Activated naive CD4-positive, alpha-beta T cell treated with anti-CD3 and anti-CD28 coated beads, Interleukin-2, amount 50 U/mL, for 24 hours (primary cell): ENCODE measurements around the gene FCER1A.
"Not testable (repeated sequence)": the region's sequence is repeated elsewhere in the genome, so short reads cannot be mapped to it uniquely, and the experiment has no call there.

Source experiments
- H3K27ac Mint-ChIP-seq: one replicate; pipeline ENCODE4 v1.8.0; 2021; ENCODE audit warnings: mild to moderate bottlenecking, mixed read lengths
- H3K27me3 Mint-ChIP-seq: one replicate; pipeline ENCODE4 v1.8.0; 2021; ENCODE audit warnings: mixed read lengths
- H3K36me3 Mint-ChIP-seq: one replicate; pipeline ENCODE4 v1.8.0; 2021; ENCODE audit warnings: mixed read lengths
- H3K4me1 Mint-ChIP-seq: one replicate; pipeline ENCODE4 v1.8.0; 2021; ENCODE audit warnings: mixed read lengths
- H3K4me3 Mint-ChIP-seq: one replicate; pipeline ENCODE4 v1.8.0; 2021; ENCODE audit warnings: mild to moderate bottlenecking, mixed read lengths
- H3K9me3 Mint-ChIP-seq: one replicate; pipeline ENCODE4 v1.8.0; 2021; ENCODE audit warnings: mixed read lengths

The FCER1A gene

DNA sequence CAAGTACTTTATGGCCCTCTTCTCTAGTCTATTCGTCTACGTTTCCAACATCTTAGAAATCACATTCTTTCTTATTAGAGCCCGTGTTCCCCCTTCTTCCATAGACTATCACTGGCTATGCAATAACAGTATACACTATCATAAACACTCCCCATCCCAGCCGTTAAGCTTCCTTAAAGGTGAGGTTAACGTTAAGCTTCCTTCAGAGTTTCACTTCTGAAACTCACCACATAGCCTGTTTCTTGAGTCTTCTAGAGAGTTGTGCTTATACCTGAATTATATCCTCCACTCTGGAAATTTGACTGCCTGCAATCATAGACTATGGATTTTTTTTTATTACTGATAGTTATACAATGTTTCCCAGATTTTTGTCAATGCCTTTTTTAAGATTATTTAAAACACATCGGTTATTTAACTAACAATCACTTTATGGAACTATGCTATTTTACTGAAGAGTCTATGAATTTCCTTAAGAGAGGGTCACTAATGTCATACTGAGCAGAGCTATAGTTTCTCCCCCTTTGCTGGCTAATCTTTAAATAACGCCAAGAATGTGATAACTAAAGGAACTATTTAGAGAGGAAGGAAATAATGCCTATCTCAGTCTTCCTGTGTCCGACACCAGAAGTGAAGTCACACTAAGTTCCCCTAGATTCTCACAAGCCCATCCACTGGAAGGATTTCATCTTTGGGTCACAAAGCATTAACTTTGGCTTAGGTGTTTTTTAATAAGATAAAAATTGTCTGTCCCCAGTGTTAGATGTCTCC, 16.8 kb downstream of the FCER1A start:
- Mint-ChIP-seq H3K36me3 (no peaks in the 10 kb centered on the region), H3K27me3 (peaks cover 7% of the 10 kb centered on the region), H3K4me3 (no peak overlapping the region), H3K4me1 (no peaks in the 10 kb centered on the region), H3K27ac (no peak overlapping the region), H3K9me3 (peaks cover 5% of the 10 kb centered on the region)

- Mint-ChIP-seq H3K27ac (no peak overlapping the region), H3K27me3 (peaks cover 6% of the 10 kb centered on the region), H3K36me3 (no peaks in the 10 kb centered on the region), H3K9me3 (peaks cover 8% of the 10 kb centered on the region), H3K4me1 (no peaks in the 10 kb centered on the region), H3K4me3 (no peak overlapping the region)
Measured at GRCh38 chr1:159334797-159335196, 32.7 kb downstream of the FCER1A start.

GRCh38 chr1:159338018-159338417, 35.9 kb downstream of the FCER1A start:
- Mint-ChIP-seq H3K27ac (no peak overlapping the region), H3K9me3 (peaks cover 8% of the 10 kb centered on the region), H3K36me3 (no peaks in the 10 kb centered on the region), H3K27me3 (peaks cover 9% of the 10 kb centered on the region), H3K4me3 (no peak overlapping the region), H3K4me1 (no peaks in the 10 kb centered on the region)

- no peak overlapping the region for H3K4me3 Mint-ChIP-seq
- H3K27me3 Mint-ChIP-seq: peaks cover 11% of the 10 kb centered on the region
- H3K9me3 Mint-ChIP-seq: peaks cover 4% of the 10 kb centered on the region
- H3K4me1 Mint-ChIP-seq: no peaks in the 10 kb centered on the region
- no peak overlapping the region for H3K27ac Mint-ChIP-seq
- H3K36me3 Mint-ChIP-seq: no peaks in the 10 kb centered on the region
Measured at GRCh38 chr1:159339536-159339935, 37.4 kb downstream of the FCER1A start.

DNA sequence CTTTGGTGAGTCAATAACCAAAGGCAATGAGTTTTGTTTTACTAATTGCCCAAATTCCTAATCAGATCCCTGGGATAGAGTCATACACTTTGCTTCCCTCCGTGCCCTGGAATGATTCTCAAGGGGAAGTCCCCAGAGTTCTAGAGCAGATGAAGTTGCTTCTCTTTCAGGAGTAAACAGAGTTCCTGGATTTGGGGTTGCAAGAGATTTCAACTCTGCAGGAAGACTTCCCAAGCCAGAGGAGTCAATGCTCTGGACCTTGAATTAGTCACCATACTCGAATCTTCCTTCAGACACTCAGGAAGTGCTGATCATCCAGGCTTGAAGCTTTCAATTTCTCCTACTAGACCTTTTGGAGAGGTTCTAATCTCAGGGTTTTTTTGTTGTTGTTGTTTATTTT, 39.6 kb downstream of the FCER1A start:
- no peaks in the 10 kb centered on the region for H3K9me3 Mint-ChIP-seq
- peaks cover 15% of the 10 kb centered on the region for H3K27me3 Mint-ChIP-seq
- no peak overlapping the region for H3K4me3 Mint-ChIP-seq
- H3K4me1 Mint-ChIP-seq: no peaks in the 10 kb centered on the region
- no peak overlapping the region for H3K27ac Mint-ChIP-seq
- no peaks in the 10 kb centered on the region for H3K36me3 Mint-ChIP-seq

- H3K27ac Mint-ChIP-seq: no peak overlapping the region
- H3K4me1 Mint-ChIP-seq: no peaks in the 10 kb centered on the region
- H3K27me3 Mint-ChIP-seq: peaks cover 16% of the 10 kb centered on the region
- H3K4me3 Mint-ChIP-seq: no peak overlapping the region
- no peaks in the 10 kb centered on the region for H3K9me3 Mint-ChIP-seq
- H3K36me3 Mint-ChIP-seq: no peaks in the 10 kb centered on the region
Measured at GRCh38 chr1:159342761-159343425, 40.8 kb downstream of the FCER1A start.

DNA sequence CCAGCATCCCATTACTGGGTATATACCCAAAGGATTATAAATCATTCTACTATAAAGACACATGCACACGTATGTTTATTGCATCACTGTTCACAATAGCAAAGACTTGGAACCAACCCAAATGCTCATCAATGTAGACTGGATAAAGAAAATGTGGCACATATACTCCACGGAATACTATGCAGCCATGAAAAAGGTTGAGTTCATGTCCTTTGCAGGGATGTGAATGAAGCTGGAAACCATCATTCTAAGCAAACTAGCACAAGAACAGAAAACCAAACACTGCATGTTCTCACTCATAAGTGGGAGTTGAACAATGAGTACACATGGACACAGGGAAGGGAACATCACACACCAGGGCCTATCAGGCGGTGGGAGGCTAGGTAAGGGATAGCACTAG, 47.2 kb downstream of the FCER1A start:
- not testable (repeated sequence) for H3K27ac Mint-ChIP-seq, H3K36me3 Mint-ChIP-seq, H3K4me1 Mint-ChIP-seq, H3K27me3 Mint-ChIP-seq, H3K9me3 Mint-ChIP-seq, H3K4me3 Mint-ChIP-seq

DNA sequence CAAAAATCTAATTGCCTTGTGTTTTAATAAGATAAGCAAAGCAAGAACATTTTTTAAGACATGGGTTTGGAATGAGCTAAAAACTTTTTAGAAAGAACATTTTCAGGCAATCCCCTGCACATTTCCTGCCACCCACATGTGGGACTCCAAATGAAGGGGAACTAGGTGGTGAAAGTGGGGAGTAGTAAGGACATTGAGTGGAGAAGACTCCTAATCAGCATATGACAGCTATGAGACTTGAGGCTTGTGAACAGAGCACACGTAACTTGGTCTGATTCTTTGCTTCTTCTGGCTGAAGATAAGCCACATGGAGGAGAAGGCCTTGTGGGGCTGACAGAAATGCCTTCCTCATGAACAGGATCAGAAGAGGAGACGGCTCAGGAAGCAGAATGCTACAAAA, 50.3 kb downstream of the FCER1A start:
- Mint-ChIP-seq H3K36me3 (no peaks in the 10 kb centered on the region), H3K4me1 (no peaks in the 10 kb centered on the region), H3K4me3 (no peak overlapping the region), H3K27ac (peak overlapping the region; percentile 44), H3K9me3 (peaks cover 14% of the 10 kb centered on the region), H3K27me3 (peaks cover 6% of the 10 kb centered on the region)
